Heart left ventricle (tissue), 16 donors: Measurements from ENCODE around the gene LINC01488. TPM values are rescaled to one million over a fixed set of nuclear protein-coding genes. Genes with fewer than 3 reads are reported as not detected.

ENCODE experiments used
- ATAC-seq, 4 donors: fragments of 200-7000 bp; cut with Tn5 transposase; one replicate each; pipeline ENCODE4 v1.9.1; 2020 to 2022; ENCODE audit warnings: moderate library complexity in 4 of 4, mild to moderate bottlenecking in 3 of 4, moderate number of reproducible peaks in 1 of 4
- DNase-seq, 5 donors: peaks; one replicate each; pipeline ENCODE4 v3.0.0-alpha.2; 2020
- H3K27ac ChIP-seq, 12 donors: fragments of 200-600 bp; sonication (generic) in 4 of 12; one replicate each; pipeline versions ENCODE4 v1.5.0 to v1.8.0; 2016 to 2022; ENCODE audit warnings: mild to moderate bottlenecking in 2 of 12
- H3K27me3 ChIP-seq, 9 donors: fragments of 200-600 bp; sonication (generic) in 2 of 9; one replicate each; pipeline versions ENCODE4 v1.5.1 to v1.8.0; 2016 to 2022; ENCODE audit warnings: mild to moderate bottlenecking in 3 of 9
- H3K36me3 ChIP-seq, 9 donors: fragments of 200-600 bp; sonication (generic) in 2 of 9; one replicate each; pipeline versions ENCODE4 v1.5.0 to v1.8.0; 2018 to 2022; ENCODE audit warnings: mild to moderate bottlenecking in 2 of 9
- H3K4me1 ChIP-seq, 12 donors: fragments of 200-600 bp; sonication (generic) in 4 of 12; one replicate each; pipeline versions ENCODE4 v1.5.0 to v1.8.0; 2016 to 2022; ENCODE audit warnings: mild to moderate bottlenecking in 3 of 12
- H3K4me3 ChIP-seq, 12 donors: fragments of 200-600 bp; sonication (generic) in 4 of 12; one replicate each; pipeline versions ENCODE4 v1.5.0 to v1.8.0; 2017 to 2022; ENCODE audit warnings: mild to moderate bottlenecking in 9 of 12, moderate library complexity in 4 of 12
- H3K9me3 ChIP-seq, 12 donors: fragments of 200-600 bp; sonication (generic) in 4 of 12; one replicate each; pipeline versions ENCODE4 v1.5.0 to v1.8.0; 2016 to 2022; ENCODE audit warnings: mild to moderate bottlenecking in 1 of 12
- CTCF ChIP-seq, 12 donors: fragments of 200-600 bp; sonication (generic) in 4 of 12; IDR thresholded peaks; one replicate each; pipeline versions ENCODE4 v1.5.0 to v1.8.0; 2018 to 2022; ENCODE audit warnings: antibody characterized with exemption in 12 of 12, mild to moderate bottlenecking in 5 of 12
- POLR2A ChIP-seq, 2 donors: fragments of 450-650 bp; IDR thresholded peaks; one replicate each; pipeline ENCODE4 v1.6.1; 2017; ENCODE audit warnings: antibody characterized with exemption in 2 of 2, mild to moderate bottlenecking in 2 of 2, moderate library complexity in 2 of 2
- WGBS, 4 donors: extraction: QIAGEN DNeasy Blood & Tissue Kit in 2 of 4; methylation state at CpG; one replicate each; pipeline versions ENCODE4 v1.1.5 to v1.1.7; 2013 to 2018; 5-methylcytosine and 5-hydroxymethylcytosine counted together
- intact Hi-C, 10 donors: fragments of 100-400 bp; cut with DNase I; formaldehyde crosslinking; loops; one replicate each; pipeline versions ENCODE4 v1.11.1 to v1.14.2; 2022
- polyA plus RNA-seq, 2 donors: library from polyadenylated mRNA; stranded (reverse); fragments of 200-250 nt; gene quantifications; one replicate each; pipeline ENCODE4 v1.2.3, GENCODE V29; 2013
- total RNA-seq, 9 donors: library from RNA; depleted of rRNA in 2 of 9; stranded (reverse); fragments of >200 nt in 2 of 9; fragmentation: NEBNext Ultra II Directional in 3 of 9; extraction: Animal tissue kit (Norgen Biotek cat#: 25700) in 3 of 9; gene quantifications; one replicate each; pipeline versions ENCODE4 v1.1.0 to v1.2.4, GENCODE V29; 2016 to 2023
- donor health status: ischemic (EF 13 %, LVEDD 7.1; RV severe dilation, severe dysfunction).
- donor health status: healthy with polysubstance abuse.
- donor health status: DM: no; HTN: yes; CAD: no.
- donor health status: DM: no; HTN: no; CAD: no.
- donor health status: ischemic (EF 25% LVEDD 6.9; RV normal size, moderate dysfunction).
- donor health status: ischemic (EF 25% LVEDD 5.7; RV mildly dilated, moderate dysfunction).
- donor health status: healthy.
- donor health status: DM: yes; HTN: yes; CAD: no.
- donor health status: ischemic (EF 35%, LVEDD 5.7; RV mildly dilated, moderate dysfunction).
- donor health status: nonischemic (EF 11% LVEDD 7.7; RV severe dilation, severe dysfunction).
- donor health status: DM: yes; HTN: yes; CAD: no.
- donor health status: PGD.
- donor health status: ischemic (EF 29% LVEDD 5.4; RV normal size, mild dysfunction).
- donor health status: nonischemic (EF 23%, LVEDD 6.1; RV moderate dilation, normal function).

Gene LINC01488
- total and polyA plus RNA-seq, 11 donors: 0.04 to 0.42 (median 0.14) TPM; not detected in 5

DNA sequence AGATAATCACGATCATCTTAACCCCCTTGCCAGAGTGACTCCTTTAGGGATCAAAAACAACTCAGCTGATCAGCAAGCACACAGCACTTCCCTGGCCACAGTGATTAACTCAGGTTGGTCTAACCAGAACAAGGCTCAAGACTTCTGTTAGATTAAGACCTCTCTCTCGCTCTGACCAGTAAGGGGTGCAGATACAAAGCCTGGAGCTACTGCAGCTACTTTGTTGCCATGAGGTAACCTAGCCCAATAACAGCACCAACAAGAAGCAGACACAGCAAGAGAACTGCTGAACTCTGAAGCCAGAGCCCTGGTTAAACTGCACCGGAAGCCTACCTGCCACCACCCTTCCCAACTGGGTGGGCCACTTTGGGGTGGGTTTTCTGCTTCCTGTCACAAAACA is 42.0 kb downstream of the LINC01488 start:
- intact Hi-C loops: no loop called here
- no peak overlapping the region for H3K4me3 ChIP-seq
- H3K36me3 ChIP-seq: no peaks in the 10 kb centered on the region
- H3K27me3 ChIP-seq: no peaks in the 10 kb centered on the region
- 94 to 100% (median 98%) methylated on average over 3 of the region's 3 CpGs for WGBS, 4 donors
- peaks cover 0 to 4% (median 0%) of the 10 kb centered on the region in 12 donors for H3K4me1 ChIP-seq
- ATAC-seq (no peak), DNase-seq (no peak)
- no peak overlapping the region for H3K27ac ChIP-seq
- TF ChIP-seq CTCF (IDR thresholded peaks at IDR 0.05) (no peak), POLR2A (IDR thresholded peaks at IDR 0.05) (no peak)
- H3K9me3 ChIP-seq: peaks cover 0 to 3% (median 0%) of the 10 kb centered on the region in 12 donors

GRCh38 chr11:69524291-69524882 is 42.9 kb downstream of the LINC01488 start:
- DNase-seq (no peak), ATAC-seq (no peak)
- Histone ChIP-seq H3K36me3 (no peaks in the 10 kb centered on the region), H3K9me3 (no peaks in the 10 kb centered on the region), H3K4me1 (peaks cover 0 to 4% (median 0%) of the 10 kb centered on the region in 12 donors), H3K27ac (no peak overlapping the region), H3K27me3 (no peaks in the 10 kb centered on the region), H3K4me3 (no peak overlapping the region)
- 67 to 72% (median 70%) methylated on average over 14 to 15 of the region's 15 CpGs for WGBS, 4 donors
- intact Hi-C loops: no loop called here
- no peak for TF ChIP-seq POLR2A (IDR thresholded peaks at IDR 0.05)
- TF ChIP-seq CTCF (IDR thresholded peaks at IDR 0.05): no peak

DNA sequence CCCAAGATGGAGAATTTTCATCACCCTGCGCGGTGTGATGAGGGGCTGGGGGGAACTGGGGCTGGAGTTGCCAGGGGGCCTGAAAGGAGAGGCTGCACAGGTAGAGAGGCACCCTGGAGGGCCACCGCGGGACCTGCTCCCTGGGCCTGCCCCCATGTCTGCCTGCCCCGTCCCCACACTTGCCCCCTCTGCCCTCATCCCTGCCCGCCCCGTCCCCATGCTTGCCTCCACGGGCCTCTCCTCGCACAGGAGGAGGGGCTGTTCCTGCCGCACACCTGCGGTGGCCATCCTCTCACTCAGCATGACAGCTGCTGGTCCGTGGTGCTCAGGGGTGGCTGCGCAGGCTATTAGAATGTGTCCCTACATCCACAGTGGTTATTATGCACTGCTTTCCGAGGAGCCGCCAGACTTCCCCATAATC is 43.5 kb downstream of the LINC01488 start:
- Histone ChIP-seq H3K9me3 (no peaks in the 10 kb centered on the region), H3K4me1 (peaks cover 0 to 4% (median 0%) of the 10 kb centered on the region in 12 donors), H3K36me3 (no peaks in the 10 kb centered on the region), H3K27ac (no peak overlapping the region), H3K27me3 (no peaks in the 10 kb centered on the region), H3K4me3 (no peak overlapping the region)
- intact Hi-C loops: no loop called here
- no peak for ATAC-seq
- 85 to 93% (median 91%) methylated on average over 13 to 15 of the region's 15 CpGs for WGBS, 4 donors
- DNase-seq: no peak
- TF ChIP-seq POLR2A (IDR thresholded peaks at IDR 0.05): no peak

DNA sequence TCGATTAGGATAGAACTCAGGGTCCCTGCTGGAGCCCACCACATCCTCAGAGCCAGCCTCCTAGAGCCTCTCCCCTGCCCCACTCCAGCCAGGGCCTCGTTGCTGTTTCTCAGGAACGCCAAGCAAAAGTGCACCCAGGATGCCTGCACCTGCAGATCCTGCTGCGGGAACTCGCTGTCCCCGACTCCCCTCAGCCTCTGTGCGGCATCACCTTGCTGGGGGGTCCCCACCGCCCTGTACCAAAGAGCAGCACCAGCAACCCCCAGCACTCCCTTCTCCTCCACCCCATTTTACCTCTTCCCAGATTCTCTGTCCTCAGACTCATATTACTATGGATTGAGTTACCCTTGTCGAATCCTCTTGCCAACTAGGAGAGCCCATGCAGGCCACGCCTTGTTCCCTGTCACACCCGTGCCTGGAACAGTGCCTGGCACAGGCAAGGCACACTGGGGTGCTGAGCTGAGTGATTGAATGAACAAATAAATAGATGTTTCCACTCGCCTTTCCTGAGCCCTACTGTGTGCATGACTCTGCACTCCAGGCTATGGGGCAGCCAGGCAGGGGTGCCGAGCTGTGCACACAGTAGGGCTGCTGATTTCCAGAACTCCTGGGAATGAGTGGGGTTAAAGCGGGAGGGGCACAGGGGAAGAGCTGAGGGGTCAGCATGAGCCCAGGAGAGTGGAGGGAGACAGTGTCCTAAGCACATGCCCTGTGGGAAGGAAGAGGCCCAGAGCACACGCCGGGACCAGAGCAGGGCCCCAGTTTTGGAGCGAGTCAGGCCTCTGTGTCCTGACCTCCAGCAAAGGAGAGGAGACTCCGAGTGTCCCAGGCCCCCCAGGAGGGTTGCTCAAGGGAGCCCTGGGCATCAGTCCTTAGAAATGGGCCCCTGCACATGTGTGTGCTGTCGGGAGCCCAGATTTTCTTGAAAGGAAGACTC is 44.3 kb downstream of the LINC01488 start:
- no peaks in the 10 kb centered on the region for H3K9me3 ChIP-seq
- peaks cover 0 to 4% (median 0%) of the 10 kb centered on the region in 12 donors for H3K4me1 ChIP-seq
- no peaks in the 10 kb centered on the region for H3K36me3 ChIP-seq
- no peak overlapping the region for H3K27ac ChIP-seq
- 90 to 92% (median 91%) methylated on average over 14 to 19 of the region's 19 CpGs for WGBS, 4 donors
- ATAC-seq (no peak), DNase-seq (no peak)
- no peak overlapping the region for H3K4me3 ChIP-seq
- no peaks in the 10 kb centered on the region for H3K27me3 ChIP-seq
- TF ChIP-seq POLR2A (IDR thresholded peaks at IDR 0.05): no peak
- no peak for TF ChIP-seq CTCF (IDR thresholded peaks at IDR 0.05)
- intact Hi-C loops: no loop called here
